ENCODE measurements around the gene NDUFAF5. TPM values are rescaled to one million over a fixed set of nuclear protein-coding genes. Genes with fewer than 3 reads are reported as not detected.

Gene NDUFAF5
- polyA plus RNA-seq, 3 donors, result 5.9 to 15.2 (median 7.8) TPM

GRCh38 chr20:13777171-13777601 is 7.6 kb upstream of the NDUFAF5 start:
- Histone ChIP-seq H3K4me3 (replicated peaks in 1 of 3; ENCODE audit: low read depth in 2 of 3, low read length in 3 of 3) (no peak overlapping the region), H3K27me3 (ENCODE audit: control insufficient read depth in 2 of 2, insufficient read depth in 2 of 2, low read length in 2 of 2) (no peaks in the 10 kb centered on the region), H3K4me1 (ENCODE audit: control insufficient read depth in 1 of 2, insufficient read depth in 2 of 2, low read length in 2 of 2) (no peaks in the 10 kb centered on the region), H3K9ac (ENCODE audit: insufficient read depth, low read length, poor library complexity, severe bottlenecking) (no peak overlapping the region), H3K36me3 (replicated peaks in 1 of 2; ENCODE audit: control insufficient read depth in 1 of 2, insufficient read depth in 2 of 2, low read length in 2 of 2) (peaks cover 69 to 96% of the 10 kb centered on the region in 2 donors), H3K9me3 (replicated peaks in 1 of 2; ENCODE audit: control insufficient read depth in 1 of 2, insufficient read depth in 1 of 2, low read length in 2 of 2) (no peaks in the 10 kb centered on the region), H4K20me1 (ENCODE audit: insufficient read depth, low read length) (no peaks in the 10 kb centered on the region), H3K27ac (ENCODE audit: low read depth in 1 of 2, low read length in 2 of 2) (no peak overlapping the region), H3K79me2 (ENCODE audit: insufficient read depth, low read length) (peaks cover 13% of the 10 kb centered on the region), H3K4me2 (replicated peaks; ENCODE audit: extremely low read depth, low read length, poor library complexity, severe bottlenecking) (no peak overlapping the region), H2AFZ (ENCODE audit: insufficient read depth, low read depth, low read length, poor library complexity, severe bottlenecking) (no peak overlapping the region)
- H3K4me1 Mint-ChIP-seq, result peaks cover 6% of the 10 kb centered on the region
- no peaks in the 10 kb centered on the region for H3K27me3 Mint-ChIP-seq (ENCODE audit: low read depth in 3 of 3)
- H3K27ac Mint-ChIP-seq, result peak overlapping the region in 3 of 7 donors; percentile 10 to 66 (median 33)
- TF ChIP-seq CTCF (IDR thresholded peaks at IDR 0.05), result no peak
- no peak overlapping the region for H3K4me3 Mint-ChIP-seq
- intact Hi-C loops (cut with micrococcal nuclease), result no loop called here
- 0% methylated on average over 2 of the region's 4 CpGs for WGBS (ENCODE audit: insufficient coverage)
- no peaks in the 10 kb centered on the region for H3K9me3 Mint-ChIP-seq
- H3K36me3 Mint-ChIP-seq, result peaks cover 58 to 67% of the 10 kb centered on the region in 2 donors
- DNase-seq, result peak in 2 of 3 donors; percentile 58 to 59

- no peak for DNase-seq
- Mint-ChIP-seq H3K36me3 (peaks cover 55 to 62% of the 10 kb centered on the region in 2 donors), H3K27me3 (ENCODE audit: low read depth in 3 of 3) (no peaks in the 10 kb centered on the region), H3K9me3 (no peaks in the 10 kb centered on the region), H3K4me1 (peaks cover 9% of the 10 kb centered on the region), H3K4me3 (no peak overlapping the region), H3K27ac (no peak overlapping the region)
- Histone ChIP-seq H3K4me1 (ENCODE audit: control insufficient read depth in 1 of 2, insufficient read depth in 2 of 2, low read length in 2 of 2) (peaks cover under 1 to 5% of the 10 kb centered on the region in 2 donors), H3K27me3 (ENCODE audit: control insufficient read depth in 2 of 2, insufficient read depth in 2 of 2, low read length in 2 of 2) (no peaks in the 10 kb centered on the region), H3K9me3 (replicated peaks in 1 of 2; ENCODE audit: control insufficient read depth in 1 of 2, insufficient read depth in 1 of 2, low read length in 2 of 2) (no peaks in the 10 kb centered on the region), H2AFZ (ENCODE audit: insufficient read depth, low read depth, low read length, poor library complexity, severe bottlenecking) (no peak overlapping the region), H4K20me1 (ENCODE audit: insufficient read depth, low read length) (no peaks in the 10 kb centered on the region), H3K36me3 (replicated peaks in 1 of 2; ENCODE audit: control insufficient read depth in 1 of 2, insufficient read depth in 2 of 2, low read length in 2 of 2) (peaks cover 62 to 87% of the 10 kb centered on the region in 2 donors), H3K27ac (ENCODE audit: low read depth in 1 of 2, low read length in 2 of 2) (no peak overlapping the region), H3K4me3 (replicated peaks in 1 of 3; ENCODE audit: low read depth in 2 of 3, low read length in 3 of 3) (no peak overlapping the region), H3K4me2 (replicated peaks; ENCODE audit: extremely low read depth, low read length, poor library complexity, severe bottlenecking) (no peak overlapping the region), H3K9ac (ENCODE audit: insufficient read depth, low read length, poor library complexity, severe bottlenecking) (no peak overlapping the region), H3K79me2 (ENCODE audit: insufficient read depth, low read length) (peaks cover 23% of the 10 kb centered on the region)
- no CpG with 5 or more reads among the region's 3 CpGs for WGBS (ENCODE audit: insufficient coverage)
- intact Hi-C loops (cut with micrococcal nuclease), result no loop called here
- no peak for TF ChIP-seq CTCF (IDR thresholded peaks at IDR 0.05)
Measured at GRCh38 chr20:13778827-13779226, 6.0 kb upstream of the NDUFAF5 start.
